Sigmoid colon (tissue), 4 donors: ENCODE results near the gene FLVCR2.

Experiments
- CTCF ChIP-seq, 4 experiments: fragments of 450-650 bp in 3 of 4; fragments of 200-600 bp in 1 of 4; IDR thresholded peaks; one replicate each; pipeline ENCODE4 v1.5.1; 2016 to 2019; ENCODE audit warnings: antibody characterized with exemption in 4 of 4, mild to moderate bottlenecking in 3 of 4, moderate library complexity in 2 of 4
- EP300 ChIP-seq, 4 donors: sonication (generic); formaldehyde crosslinking; IDR thresholded peaks; one replicate each; pipeline ENCODE4 v1.6.1; 2017; ENCODE audit warnings: antibody characterized with exemption in 4 of 4
- POLR2AphosphoS5 ChIP-seq, 4 donors: sonication (generic); formaldehyde crosslinking; IDR thresholded peaks; one replicate each; pipeline ENCODE4 v1.6.1; 2017; ENCODE audit warnings: antibody characterized with exemption in 4 of 4

- no peak for TF ChIP-seq CTCF (IDR thresholded peaks at IDR 0.05)
- TF ChIP-seq EP300 (IDR thresholded peaks at IDR 0.05) = no peak
- TF ChIP-seq POLR2AphosphoS5 (IDR thresholded peaks at IDR 0.05) = no peak
These were observed 95.1 kb downstream of the FLVCR2 start for GRCh38 chr14:75673345-75674035.
